ENCODE data around the gene BYSL.

GRCh38 chr6:41975276-41975675 is 54.0 kb downstream of the BYSL start:
- TF ChIP-seq CTCF (IDR thresholded peaks at IDR 0.05): no peak
- no peak for TF ChIP-seq EZH2 (IDR thresholded peaks at IDR 0.05)
